HepG2 (cell line): ENCODE data around the gene IGF2. TPM values are rescaled to one million over a fixed set of nuclear protein-coding genes. Genes with fewer than 3 reads are reported as not detected.

Experiments
- ATAC-seq: fragments of 200-7000 bp; cut with Tn5 transposase; 3 replicates; pipeline ENCODE4 v1.9.1; 2020; ENCODE audit warnings: mild to moderate bottlenecking, moderate library complexity
- BruUV-seq: library from RNA; stranded (reverse); fragments of 400-500 nt; replicated peaks from 2 replicates; lab custom pipeline; 2021; lab: Mats Ljungman, UMichigan
- CTCF ChIA-PET: fragments of 300-600 bp; formaldehyde crosslinking; extraction: SDS; loops from one replicate; lab custom pipeline; 2021; ENCODE audit warnings: low total read pairs, inconsistent platforms, low intra/inter-chr PET ratio; lab: Yijun Ruan, JAX
- POLR2A ChIA-PET: fragments of 350-600 bp; sonication (Branson Sonifier 250); formaldehyde crosslinking; loops from one replicate; lab custom pipeline; 2020; ENCODE audit warnings: antibody characterized with exemption, inconsistent platforms; lab: Yijun Ruan, JAX
- DNase-seq: peaks from one replicate; pipeline ENCODE4 v3.0.0-alpha.2; 2015; ENCODE audit warnings: low spot score
- FAIRE-seq: peaks from 3 replicates; lab custom pipeline; 2011; peaks lifted over from hg19 to GRCh38; lab: Jason Lieb, UNC
- H2AFZ ChIP-seq: one replicate; pipeline ENCODE4 v1.6.1; 2011; ENCODE audit warnings: low read length, inconsistent platforms
- H3K27ac ChIP-seq: fragments of 300-600 bp; 3 replicates; pipeline ENCODE4 v1.8.0; 2011; ENCODE audit warnings: mixed run types, mild to moderate bottlenecking, mixed read lengths, low read length, inconsistent platforms; ENCODE audit not compliant: insufficient read depth; ENCODE audit errors: extremely low read length
- H3K27me3 ChIP-seq, 2 experiments: fragments of 200-600 bp in 1 of 2; 2 replicates in 1 of 2; 3 replicates in 1 of 2; pipeline versions ENCODE4 v1.6.0 to v1.8.0; 2011; ENCODE audit warnings: low read length in 2 of 2, mild to moderate bottlenecking in 2 of 2, moderate library complexity in 2 of 2, inconsistent platforms in 1 of 2; ENCODE audit not compliant: insufficient read depth in 2 of 2, control insufficient read depth in 1 of 2
- H3K36me3 ChIP-seq, 2 experiments: fragments of 200-600 bp in 1 of 2; replicated peaks in 1 of 2; 2 replicates in 1 of 2; 3 replicates in 1 of 2; pipeline versions ENCODE4 v1.5.1 to v1.8.0; 2011; ENCODE audit warnings: low read length in 2 of 2, inconsistent platforms in 1 of 2; ENCODE audit not compliant: insufficient read depth in 2 of 2, control insufficient read depth in 1 of 2
- H3K4me1 ChIP-seq: 2 replicates; pipeline ENCODE4 v1.5.1; 2012; ENCODE audit warnings: low read length, inconsistent platforms; ENCODE audit not compliant: insufficient read depth
- H3K4me2 ChIP-seq: 2 replicates; pipeline ENCODE4 v1.6.0; 2011; ENCODE audit warnings: low read depth, low read length, inconsistent platforms
- H3K4me3 ChIP-seq, 3 experiments: fragments of 200-600 bp in 1 of 3; sonication (generic), shearing (Covaris generic) in 1 of 3; replicated peaks in 1 of 3; 2 replicates each; pipeline ENCODE4 v1.5.1; 2011 to 2016; ENCODE audit warnings: low read length in 3 of 3, inconsistent platforms in 2 of 3, low read depth in 2 of 3, mild to moderate bottlenecking in 2 of 3, control low read depth in 1 of 3, mixed read lengths in 1 of 3; ENCODE audit not compliant: insufficient read depth in 1 of 3
- H3K79me2 ChIP-seq: one replicate; pipeline ENCODE4 v1.6.1; 2011; ENCODE audit warnings: low read length, inconsistent platforms; ENCODE audit not compliant: insufficient read depth
- H3K9ac ChIP-seq: 2 replicates; pipeline ENCODE4 v1.6.0; 2011; ENCODE audit warnings: mild to moderate bottlenecking, low read depth, low read length, inconsistent platforms; ENCODE audit not compliant: insufficient read depth
- H3K9me3 ChIP-seq: 2 replicates; pipeline ENCODE4 v1.5.1; 2012; ENCODE audit warnings: mild to moderate bottlenecking, low read length
- H4K20me1 ChIP-seq: 2 replicates; pipeline ENCODE4 v1.6.0; 2011; ENCODE audit warnings: inconsistent platforms, mild to moderate bottlenecking, low read length, moderate library complexity; ENCODE audit not compliant: insufficient read depth
- ARNT ChIP-seq: fragments of 450-650 bp; IDR thresholded peaks from 2 replicates; pipeline ENCODE4 v1.6.1; 2017
- CEBPB ChIP-seq: IDR thresholded peaks from 2 replicates; pipeline ENCODE4 v1.6.1; 2011; ENCODE audit warnings: low read depth, low read length, improper control_type of control experiment, borderline replicate concordance
- EZH2 ChIP-seq: conservative IDR thresholded peaks from 2 replicates; pipeline ENCODE4 v1.6.1; 2012; ENCODE audit warnings: mild to moderate bottlenecking, low read depth, low read length, moderate library complexity
- HNRNPL ChIP-seq: fragments of 200-400 bp; formaldehyde crosslinking; IDR thresholded peaks from 2 replicates; pipeline ENCODE4 v1.6.1; 2017; ENCODE audit warnings: mild to moderate bottlenecking, low read depth, low read length
- HNRNPLL ChIP-seq: fragments of 200-400 bp; formaldehyde crosslinking; IDR thresholded peaks from 2 replicates; pipeline ENCODE4 v1.6.1; 2017; ENCODE audit warnings: mild to moderate bottlenecking, low read depth, low read length; ENCODE audit not compliant: poor library complexity, severe bottlenecking
- JUN ChIP-seq: sonication (generic); formaldehyde crosslinking; IDR thresholded peaks from 2 replicates; pipeline ENCODE4 v1.4.0; 2020; ENCODE audit warnings: mild to moderate bottlenecking, missing genetic modification reagents
- KLF6 ChIP-seq: IDR thresholded peaks from 2 replicates; pipeline ENCODE4 v1.8.0; 2016; ENCODE audit warnings: missing biosample characterization, missing genetic modification reagents
- KLF9 ChIP-seq: IDR thresholded peaks from 2 replicates; pipeline ENCODE4 v1.6.1; 2016; ENCODE audit warnings: low read depth
- MXI1 ChIP-seq: IDR thresholded peaks from 3 replicates; pipeline ENCODE4 v1.6.1; 2012; ENCODE audit warnings: low read depth, low read length, inconsistent platforms, borderline replicate concordance
- SOX6 ChIP-seq, 2 experiments: fragments of 450-650 bp in 1 of 2; sonication (generic) in 1 of 2; formaldehyde crosslinking in 1 of 2; IDR thresholded peaks; 2 replicates each; pipeline versions ENCODE4 v1.4.0 to v1.6.1; 2017 to 2020; ENCODE audit warnings: antibody characterized with exemption in 1 of 2, mild to moderate bottlenecking in 1 of 2, missing genetic modification reagents in 1 of 2
- ZKSCAN1 ChIP-seq: fragments of 150-350 bp; IDR thresholded peaks from 2 replicates; pipeline ENCODE4 v1.6.1; 2014; ENCODE audit warnings: low read length
- WGBS: methylation state at CpG from one replicate; pipeline ENCODE4 v1.1.6; 2017; ENCODE audit warnings: low lambda C conversion rate; 5-methylcytosine and 5-hydroxymethylcytosine counted together
- in situ Hi-C: cut with HindIII; loops from 2 replicates; pipeline ENCODE4 v1.10.0; 2017; ENCODE audit warnings: low pct_unique_long_range_greater_than_20kb; ENCODE audit not compliant: extremely low pct_ligation_motif_present
- intact Hi-C: fragments of 100-400 bp; cut with micrococcal nuclease; formaldehyde crosslinking; loops from one replicate; pipeline ENCODE4 v1.10.0; 2022; ENCODE audit not compliant: unreplicated experiment
- polyA plus RNA-seq, 8 experiments: library from polyadenylated mRNA; depleted of rRNA in 3 of 8; stranded (reverse) in 7 of 8; unstranded in 1 of 8; fragments of >200 nt; fragmentation: Illumina TruSeq in 4 of 8; extraction: Trizol in 4 of 8; gene quantifications; 2 replicates each; pipeline versions ENCODE4 v1.2.1 to v1.2.3, GENCODE V29; 2011 to 2016; ENCODE audit warnings: low read depth in 4 of 8, missing spikeins in 1 of 8, mixed read lengths in 1 of 8; ENCODE audit not compliant: insufficient read depth in 1 of 8
- total RNA-seq, 5 experiments: library from RNA; depleted of rRNA; stranded (reverse); fragments of >200 nt; fragmentation: Illumina TruSeq; extraction: Trizol; gene quantifications; 2 replicates each; pipeline ENCODE4 v1.2.3, GENCODE V29; 2016; ENCODE audit warnings: low read depth in 1 of 5
- TF ChIP-seq, protein P1 (sequence below): sonication (generic); formaldehyde crosslinking; IDR thresholded peaks from 2 replicates; pipeline ENCODE4 v1.5.0; 2020; ENCODE audit warnings: mild to moderate bottlenecking, missing genetic modification reagents, moderate library complexity
- TF ChIP-seq, protein P2 (sequence below): sonication (generic); formaldehyde crosslinking; IDR thresholded peaks from 2 replicates; pipeline ENCODE4 v1.4.0; 2020; ENCODE audit warnings: missing genetic modification reagents, borderline replicate concordance

Gene IGF2
- total and polyA plus RNA-seq, 2 of the 13 experiments (the other 11 are each of a cell fraction or from before 2014, with no cell fraction given): 79.1 to 254 TPM

DNA sequence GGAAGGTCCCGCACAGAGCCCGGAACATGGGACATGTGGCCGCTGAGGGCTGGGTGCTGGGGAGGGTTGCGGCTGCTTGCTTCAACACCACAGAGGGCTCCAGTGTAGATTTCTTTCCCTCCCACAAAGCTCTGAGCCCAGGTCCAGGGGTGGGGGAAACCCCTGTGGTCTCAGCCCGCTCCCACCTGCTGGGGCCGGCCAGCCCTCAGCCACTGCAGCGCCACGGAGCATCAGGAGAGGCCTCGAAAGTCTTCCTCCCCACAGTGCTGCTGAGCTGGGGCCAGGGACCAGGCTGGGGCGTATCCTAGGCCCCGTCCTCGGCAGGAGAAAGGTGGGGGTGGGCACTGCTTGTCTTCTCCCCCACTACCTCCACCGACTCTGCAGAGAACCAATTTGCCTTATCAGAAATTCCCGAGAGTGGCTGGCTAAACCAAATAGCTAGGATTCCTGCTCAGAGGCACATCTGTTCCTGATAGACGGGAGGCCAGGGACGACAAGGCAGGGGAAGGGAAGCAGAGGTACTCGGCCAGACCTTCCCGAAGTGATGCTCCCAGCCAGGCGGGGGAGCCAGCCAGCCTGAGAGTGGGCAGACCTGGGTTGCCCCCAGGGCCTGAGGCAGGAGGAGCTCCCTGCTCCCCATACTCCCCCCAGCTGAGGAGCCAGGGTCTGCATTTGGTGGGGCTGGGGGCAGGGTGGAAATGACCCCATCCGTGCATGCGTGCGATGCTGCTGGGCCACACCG, 18.7 kb downstream of the IGF2 start:
- no peak overlapping the region for H3K4me2 ChIP-seq
- no peaks in the 10 kb centered on the region for H3K36me3 ChIP-seq
- H3K4me3 ChIP-seq: no peak overlapping the region
- H2AFZ ChIP-seq: no peak overlapping the region
- ChIA-PET POLR2A (interaction anchor here (0.9 to 1.1 kb wide), 2 partner anchors 16 to 132 kb away, joined by 4 read pairs; no protein-coding TSS in a partner anchor), CTCF (no interaction called here)
- BruUV-seq: no TSS peak
- in situ Hi-C loops (no loop called here), intact Hi-C loops (no loop called here)
- H3K27me3 ChIP-seq: peaks cover 4 to 30% of the 10 kb centered on the region in 2 experiments; a peak in 4 of 5 replicates
- FAIRE-seq (no peak), DNase-seq (no peak), ATAC-seq (0 out of 3 replicates have a peak, but pooled peaks have one; percentile 7)
- H3K27ac ChIP-seq: no peak overlapping the region
- 43% methylated on average over 7 of the region's 23 CpGs for WGBS
- H3K4me1 ChIP-seq: peaks cover 45% of the 10 kb centered on the region
- no peak overlapping the region for H3K9ac ChIP-seq
- H3K79me2 ChIP-seq: no peaks in the 10 kb centered on the region
- no peaks in the 10 kb centered on the region for H4K20me1 ChIP-seq
- peaks cover 6% of the 10 kb centered on the region for H3K9me3 ChIP-seq
- TF ChIP-seq SOX6 (IDR thresholded peaks at IDR 0.05) (no peak), SOX6 (CRISPR knock-in tag; IDR thresholded peaks at IDR 0.05) (no peak), ARNT (no peak), MXI1 (no peak)
- TF ChIP-seq, protein P1, sequence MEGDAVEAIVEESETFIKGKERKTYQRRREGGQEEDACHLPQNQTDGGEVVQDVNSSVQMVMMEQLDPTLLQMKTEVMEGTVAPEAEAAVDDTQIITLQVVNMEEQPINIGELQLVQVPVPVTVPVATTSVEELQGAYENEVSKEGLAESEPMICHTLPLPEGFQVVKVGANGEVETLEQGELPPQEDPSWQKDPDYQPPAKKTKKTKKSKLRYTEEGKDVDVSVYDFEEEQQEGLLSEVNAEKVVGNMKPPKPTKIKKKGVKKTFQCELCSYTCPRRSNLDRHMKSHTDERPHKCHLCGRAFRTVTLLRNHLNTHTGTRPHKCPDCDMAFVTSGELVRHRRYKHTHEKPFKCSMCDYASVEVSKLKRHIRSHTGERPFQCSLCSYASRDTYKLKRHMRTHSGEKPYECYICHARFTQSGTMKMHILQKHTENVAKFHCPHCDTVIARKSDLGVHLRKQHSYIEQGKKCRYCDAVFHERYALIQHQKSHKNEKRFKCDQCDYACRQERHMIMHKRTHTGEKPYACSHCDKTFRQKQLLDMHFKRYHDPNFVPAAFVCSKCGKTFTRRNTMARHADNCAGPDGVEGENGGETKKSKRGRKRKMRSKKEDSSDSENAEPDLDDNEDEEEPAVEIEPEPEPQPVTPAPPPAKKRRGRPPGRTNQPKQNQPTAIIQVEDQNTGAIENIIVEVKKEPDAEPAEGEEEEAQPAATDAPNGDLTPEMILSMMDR (CRISPR knock-in tag): peak; percentile 35

DNA sequence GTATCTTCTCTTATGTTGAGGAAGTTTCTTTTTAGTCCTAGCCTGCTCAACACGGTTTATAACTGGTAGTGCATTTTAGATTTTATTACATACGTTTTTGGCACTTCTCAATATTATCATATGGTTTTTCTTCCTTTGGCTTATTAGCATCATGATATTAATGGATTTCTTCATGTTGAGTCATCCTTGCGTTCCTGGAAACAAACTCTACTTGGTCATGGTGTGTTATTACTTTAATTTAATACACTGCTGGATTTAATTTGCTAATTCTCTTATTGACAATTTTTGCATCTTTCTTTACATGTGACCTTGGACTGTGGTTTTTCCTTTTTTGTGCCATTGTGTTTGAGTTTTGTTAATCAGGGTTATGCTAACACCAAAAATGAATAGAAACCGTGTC, 20.5 kb downstream of the IGF2 start:
- Histone ChIP-seq H3K79me2 (no peaks in the 10 kb centered on the region), H3K4me2 (no peak overlapping the region), H3K27me3 (peaks cover 5 to 40% of the 10 kb centered on the region in 2 experiments; a peak in 4 of 5 replicates), H2AFZ (no peak overlapping the region), H3K4me3 (no peak overlapping the region), H3K9ac (no peak overlapping the region), H3K9me3 (peaks cover 6% of the 10 kb centered on the region), H3K4me1 (peaks cover 37% of the 10 kb centered on the region), H3K36me3 (no peaks in the 10 kb centered on the region), H3K27ac (no peak overlapping the region), H4K20me1 (no peaks in the 10 kb centered on the region)
- intact Hi-C loops: no loop called here
- WGBS: 40% methylated on average over 4 of the region's 4 CpGs
- ATAC-seq: no peak
- no peak for DNase-seq
- no TSS peak for BruUV-seq
- FAIRE-seq: no peak
- POLR2A ChIA-PET: no interaction called here
- in situ Hi-C loops: no loop called here
- CTCF ChIA-PET: no interaction called here
- TF ChIP-seq KLF9: no peak
- TF ChIP-seq, protein P2, sequence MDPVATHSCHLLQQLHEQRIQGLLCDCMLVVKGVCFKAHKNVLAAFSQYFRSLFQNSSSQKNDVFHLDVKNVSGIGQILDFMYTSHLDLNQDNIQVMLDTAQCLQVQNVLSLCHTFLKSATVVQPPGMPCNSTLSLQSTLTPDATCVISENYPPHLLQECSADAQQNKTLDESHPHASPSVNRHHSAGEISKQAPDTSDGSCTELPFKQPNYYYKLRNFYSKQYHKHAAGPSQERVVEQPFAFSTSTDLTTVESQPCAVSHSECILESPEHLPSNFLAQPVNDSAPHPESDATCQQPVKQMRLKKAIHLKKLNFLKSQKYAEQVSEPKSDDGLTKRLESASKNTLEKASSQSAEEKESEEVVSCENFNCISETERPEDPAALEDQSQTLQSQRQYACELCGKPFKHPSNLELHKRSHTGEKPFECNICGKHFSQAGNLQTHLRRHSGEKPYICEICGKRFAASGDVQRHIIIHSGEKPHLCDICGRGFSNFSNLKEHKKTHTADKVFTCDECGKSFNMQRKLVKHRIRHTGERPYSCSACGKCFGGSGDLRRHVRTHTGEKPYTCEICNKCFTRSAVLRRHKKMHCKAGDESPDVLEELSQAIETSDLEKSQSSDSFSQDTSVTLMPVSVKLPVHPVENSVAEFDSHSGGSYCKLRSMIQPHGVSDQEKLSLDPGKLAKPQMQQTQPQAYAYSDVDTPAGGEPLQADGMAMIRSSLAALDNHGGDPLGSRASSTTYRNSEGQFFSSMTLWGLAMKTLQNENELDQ (CRISPR knock-in tag): no peak
- TF ChIP-seq HNRNPLL: no peak
- no peak for TF ChIP-seq ZKSCAN1
- TF ChIP-seq ARNT: no peak
- TF ChIP-seq CEBPB: no peak
- no peak for TF ChIP-seq JUN (CRISPR knock-in tag)
- TF ChIP-seq KLF6 (CRISPR knock-in tag): no peak
- no peak for TF ChIP-seq HNRNPL
- TF ChIP-seq EZH2: no peak
